ENCODE measurements around the gene MDM2. TPM values are rescaled to one million over a fixed set of nuclear protein-coding genes. Genes with fewer than 3 reads are reported as not detected.

Gene MDM2
- total RNA-seq, 3 donors from 2014 or later: 69.4 to 73.3 (median 71.8) TPM

DNA sequence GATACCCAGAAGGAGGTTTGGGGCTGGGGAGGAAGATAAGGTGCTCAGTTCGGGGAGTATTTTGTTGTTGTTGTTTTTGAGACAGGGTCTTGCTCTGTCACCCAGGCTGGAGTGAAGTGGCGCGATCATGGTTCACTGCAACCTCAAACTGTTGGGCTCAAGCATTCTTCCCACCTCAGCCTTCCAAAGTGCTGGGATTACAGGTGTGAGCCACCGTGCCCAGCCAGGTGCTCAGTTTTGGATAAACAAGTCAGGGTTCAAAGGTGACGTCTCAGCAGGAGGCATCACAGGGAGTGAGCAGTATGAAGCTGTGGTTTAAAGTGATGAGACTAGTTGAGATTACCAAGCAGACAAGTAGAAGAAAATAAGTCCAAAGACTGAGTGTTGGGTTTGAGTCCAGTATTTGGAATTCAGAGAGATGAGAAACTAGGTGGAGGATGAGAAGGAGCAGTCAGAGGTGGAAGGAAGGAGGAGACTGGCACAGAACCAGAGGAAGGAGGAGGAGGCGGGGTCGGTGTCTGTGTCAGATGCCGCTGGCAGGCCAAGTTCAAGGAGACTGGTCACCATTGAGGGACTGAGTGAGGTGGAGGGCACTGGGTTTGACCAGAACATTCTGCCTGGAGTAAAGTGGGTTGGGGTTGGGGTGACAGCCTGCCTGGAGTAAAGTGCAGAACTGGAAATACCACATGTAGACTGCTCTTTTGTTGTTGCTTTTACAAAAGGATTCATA, 45.9 kb upstream of the MDM2 start:
- H3K27me3 ChIP-seq: no peaks in the 10 kb centered on the region
- no peak overlapping the region for H3K27ac ChIP-seq
- no peaks in the 10 kb centered on the region for H3K9me3 ChIP-seq
- no peaks in the 10 kb centered on the region for H3K36me3 ChIP-seq
- H3K4me1 ChIP-seq: no peaks in the 10 kb centered on the region
- no peak for DNase-seq (ENCODE audit: low spot score in 2 of 2)
- H3K4me3 ChIP-seq: no peak overlapping the region
- TF ChIP-seq, protein P1, sequence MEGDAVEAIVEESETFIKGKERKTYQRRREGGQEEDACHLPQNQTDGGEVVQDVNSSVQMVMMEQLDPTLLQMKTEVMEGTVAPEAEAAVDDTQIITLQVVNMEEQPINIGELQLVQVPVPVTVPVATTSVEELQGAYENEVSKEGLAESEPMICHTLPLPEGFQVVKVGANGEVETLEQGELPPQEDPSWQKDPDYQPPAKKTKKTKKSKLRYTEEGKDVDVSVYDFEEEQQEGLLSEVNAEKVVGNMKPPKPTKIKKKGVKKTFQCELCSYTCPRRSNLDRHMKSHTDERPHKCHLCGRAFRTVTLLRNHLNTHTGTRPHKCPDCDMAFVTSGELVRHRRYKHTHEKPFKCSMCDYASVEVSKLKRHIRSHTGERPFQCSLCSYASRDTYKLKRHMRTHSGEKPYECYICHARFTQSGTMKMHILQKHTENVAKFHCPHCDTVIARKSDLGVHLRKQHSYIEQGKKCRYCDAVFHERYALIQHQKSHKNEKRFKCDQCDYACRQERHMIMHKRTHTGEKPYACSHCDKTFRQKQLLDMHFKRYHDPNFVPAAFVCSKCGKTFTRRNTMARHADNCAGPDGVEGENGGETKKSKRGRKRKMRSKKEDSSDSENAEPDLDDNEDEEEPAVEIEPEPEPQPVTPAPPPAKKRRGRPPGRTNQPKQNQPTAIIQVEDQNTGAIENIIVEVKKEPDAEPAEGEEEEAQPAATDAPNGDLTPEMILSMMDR (IDR thresholded peaks at IDR 0.05): no peak
- TF ChIP-seq POLR2A (IDR thresholded peaks at IDR 0.05) (no peak), POLR2AphosphoS5 (IDR thresholded peaks at IDR 0.05) (no peak)
- intact Hi-C loops (cut with DNase I; ENCODE audit: low total_unique reads): no loop called here

DNA sequence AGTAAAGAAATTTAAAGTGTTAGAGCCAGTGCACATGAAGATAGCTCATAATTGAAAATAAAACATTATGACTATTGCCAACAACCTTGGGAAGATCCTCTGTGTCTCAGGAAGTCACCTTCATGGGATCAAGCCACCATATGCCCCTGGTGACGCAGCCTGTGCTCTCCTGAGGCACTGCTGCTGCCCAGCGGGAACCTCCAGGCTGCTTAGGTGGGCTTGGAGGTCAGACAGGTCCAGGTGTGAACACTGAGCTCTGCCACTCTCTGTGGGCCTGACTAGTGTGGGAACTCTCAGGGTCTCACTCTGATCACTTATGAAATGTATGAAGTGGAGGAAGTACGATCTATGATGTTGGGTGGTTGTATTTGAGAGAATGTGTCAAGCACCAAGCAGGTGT, 45.3 kb upstream of the MDM2 start:
- Histone ChIP-seq H3K36me3 (no peaks in the 10 kb centered on the region), H3K27ac (no peak overlapping the region), H3K4me3 (no peak overlapping the region), H3K27me3 (no peaks in the 10 kb centered on the region), H3K9me3 (no peaks in the 10 kb centered on the region), H3K4me1 (no peaks in the 10 kb centered on the region)
- intact Hi-C loops (cut with DNase I; ENCODE audit: low total_unique reads): no loop called here
- TF ChIP-seq, protein P1 (IDR thresholded peaks at IDR 0.05): no peak
- TF ChIP-seq POLR2A (IDR thresholded peaks at IDR 0.05) (no peak), POLR2AphosphoS5 (IDR thresholded peaks at IDR 0.05) (no peak)
- DNase-seq (ENCODE audit: low spot score in 2 of 2): no peak

DNA sequence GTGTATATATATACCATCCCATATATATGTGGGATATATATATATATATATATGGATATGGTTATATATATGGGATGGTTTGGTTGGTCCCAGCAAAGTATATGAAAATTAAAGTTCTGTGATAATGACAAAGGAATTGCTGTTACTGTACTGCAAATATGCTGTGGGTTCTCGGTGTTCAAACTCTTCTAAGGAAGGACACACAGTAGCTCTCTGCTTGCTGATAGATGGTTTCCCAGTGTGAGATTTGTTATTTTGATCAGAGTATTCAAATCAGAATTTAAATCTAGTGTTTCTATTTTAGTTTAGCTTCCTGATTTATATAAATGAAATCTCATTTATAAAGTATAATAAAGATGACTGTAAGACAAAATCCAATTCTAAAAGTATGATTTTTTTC, 42.3 kb upstream of the MDM2 start:
- no peak overlapping the region for H3K27ac ChIP-seq
- DNase-seq (ENCODE audit: low spot score in 2 of 2): no peak
- H3K27me3 ChIP-seq: no peaks in the 10 kb centered on the region
- no peaks in the 10 kb centered on the region for H3K4me1 ChIP-seq
- H3K4me3 ChIP-seq: no peak overlapping the region
- TF ChIP-seq POLR2A (IDR thresholded peaks at IDR 0.05) (no peak), POLR2AphosphoS5 (IDR thresholded peaks at IDR 0.05) (no peak)
- TF ChIP-seq, protein P1 (IDR thresholded peaks at IDR 0.05): no peak
- intact Hi-C loops (cut with DNase I; ENCODE audit: low total_unique reads): loop anchor here (2.0 kb wide), 1 partner anchor 25 kb away; no protein-coding TSS in a partner anchor
- H3K36me3 ChIP-seq: no peaks in the 10 kb centered on the region
- no peaks in the 10 kb centered on the region for H3K9me3 ChIP-seq

DNA sequence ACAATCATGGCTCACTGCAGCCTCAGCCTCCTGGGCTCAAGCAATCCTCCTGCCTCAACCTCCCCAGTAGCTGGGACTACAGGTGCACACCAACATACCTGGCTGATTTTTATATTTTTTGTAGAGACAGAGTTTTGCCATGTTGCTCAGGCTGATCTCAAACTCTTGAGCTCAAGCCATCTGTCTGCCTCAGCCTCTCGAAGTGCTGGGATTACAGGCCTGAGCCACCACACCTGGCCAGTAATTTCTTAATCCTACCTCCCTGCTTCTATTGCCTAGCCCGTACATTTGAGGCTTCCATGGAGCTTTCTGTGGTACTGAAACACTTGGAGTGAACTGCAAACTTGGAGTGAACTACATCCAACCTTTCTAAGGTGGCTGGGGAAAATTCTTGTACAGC, 41.3 kb upstream of the MDM2 start:
- H3K4me1 ChIP-seq: no peaks in the 10 kb centered on the region
- no peaks in the 10 kb centered on the region for H3K27me3 ChIP-seq
- intact Hi-C loops (cut with DNase I; ENCODE audit: low total_unique reads): loop anchor here (2.0 kb wide), 1 partner anchor 26 kb away; no protein-coding TSS in a partner anchor
- no peak for DNase-seq (ENCODE audit: low spot score in 2 of 2)
- TF ChIP-seq POLR2AphosphoS5 (IDR thresholded peaks at IDR 0.05) (no peak), POLR2A (IDR thresholded peaks at IDR 0.05) (no peak)
- TF ChIP-seq, protein P1 (IDR thresholded peaks at IDR 0.05): no peak
- no peaks in the 10 kb centered on the region for H3K36me3 ChIP-seq
- H3K9me3 ChIP-seq: no peaks in the 10 kb centered on the region
- H3K27ac ChIP-seq: no peak overlapping the region
- no peak overlapping the region for H3K4me3 ChIP-seq

DNA sequence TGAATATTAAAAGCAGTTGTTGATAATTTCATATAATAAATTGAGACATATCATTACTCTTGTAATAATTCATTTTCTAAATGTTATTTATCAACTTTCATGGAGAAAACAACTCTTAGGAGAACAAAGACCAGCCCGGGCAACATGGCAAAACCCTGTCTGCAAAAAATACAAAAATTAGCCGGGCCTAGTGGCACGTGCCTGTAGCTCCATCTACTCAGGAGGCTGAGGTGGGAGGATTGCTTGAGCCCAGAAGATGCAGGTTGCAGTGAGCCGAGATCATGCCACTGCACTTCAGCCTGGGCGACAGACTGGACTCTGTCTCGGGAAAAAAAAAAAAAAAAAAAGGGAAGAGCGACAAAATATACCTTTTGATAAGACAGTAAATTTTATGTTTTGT, 40.8 kb upstream of the MDM2 start:
- H3K9me3 ChIP-seq: no peaks in the 10 kb centered on the region
- no peaks in the 10 kb centered on the region for H3K27me3 ChIP-seq
- no peaks in the 10 kb centered on the region for H3K4me1 ChIP-seq
- H3K4me3 ChIP-seq: no peak overlapping the region
- no peak for DNase-seq (ENCODE audit: low spot score in 2 of 2)
- no peak overlapping the region for H3K27ac ChIP-seq
- TF ChIP-seq, protein P1 (IDR thresholded peaks at IDR 0.05): no peak
- no peaks in the 10 kb centered on the region for H3K36me3 ChIP-seq
- intact Hi-C loops (cut with DNase I; ENCODE audit: low total_unique reads): loop anchor here (2.0 kb wide), 1 partner anchor 26 kb away; no protein-coding TSS in a partner anchor

Measured in breast epithelium (tissue), 4 donors.